Psoas muscle (tissue), 8 donors: ENCODE measurements around the gene CCSER2. TPM values are rescaled to one million over a fixed set of nuclear protein-coding genes. Genes with fewer than 3 reads are reported as not detected.
A peak's percentile ranks its signal among the peaks of the same experiment; 100 is the strongest.

Experiments used
- ATAC-seq, 4 donors: fragments of 200-7000 bp; cut with Tn5 transposase; one replicate each; pipeline ENCODE4 v1.9.1; 2020; ENCODE audit warnings: moderate library complexity in 3 of 4, mild to moderate bottlenecking in 2 of 4
- DNase-seq, 2 donors: peaks; one replicate each; pipeline ENCODE4 v3.0.0-alpha.2; 2020
- H3K27ac ChIP-seq: fragments of 200-600 bp; one replicate; pipeline ENCODE4 v1.8.0; 2022
- H3K27me3 ChIP-seq, 3 donors: fragments of 200-600 bp in 1 of 3; one replicate each; pipeline versions ENCODE4 v1.6.1 to v1.8.0; 2013 to 2022; ENCODE audit warnings: low read length in 2 of 3, mild to moderate bottlenecking in 2 of 3, moderate library complexity in 1 of 3; ENCODE audit not compliant: insufficient read depth in 3 of 3
- H3K36me3 ChIP-seq, 2 donors: fragments of 200-600 bp in 1 of 2; one replicate each; pipeline versions ENCODE4 v1.6.1 to v1.8.0; 2013 to 2022; ENCODE audit warnings: low read depth in 1 of 2, mild to moderate bottlenecking in 1 of 2, moderate library complexity in 1 of 2; ENCODE audit not compliant: insufficient read depth in 1 of 2
- H3K4me1 ChIP-seq: fragments of 200-600 bp; one replicate; pipeline ENCODE4 v1.8.0; 2022
- H3K4me3 ChIP-seq: fragments of 200-600 bp; one replicate; pipeline ENCODE4 v1.8.0; 2022; ENCODE audit warnings: mild to moderate bottlenecking
- H3K9me3 ChIP-seq: fragments of 200-600 bp; one replicate; pipeline ENCODE4 v1.8.0; 2022
- WGBS, 3 donors: extraction: QIAGEN DNeasy Blood & Tissue Kit; methylation state at CpG; one replicate each; pipeline versions ENCODE4 v1.1.6 to v1.1.7; 2013; 5-methylcytosine and 5-hydroxymethylcytosine counted together
- intact Hi-C, 2 donors: fragments of 100-400 bp; cut with DNase I; formaldehyde crosslinking; loops; one replicate each; pipeline versions ENCODE4 v1.11.0 to v1.14.2; 2022
- polyA plus RNA-seq, 3 donors: library from polyadenylated mRNA; stranded (reverse); fragments of 200-250 nt; gene quantifications; one replicate each; pipeline ENCODE4 v1.2.3, GENCODE V29; 2013
- total RNA-seq, 4 donors: library from RNA; stranded (reverse); fragmentation: NEBNext Ultra II Directional in 2 of 4; extraction: Animal tissue kit (Norgen Biotek cat#: 25700) in 2 of 4; gene quantifications; one replicate each; pipeline versions ENCODE4 v1.2.1 to v1.2.4, GENCODE V29; 2021 to 2023
- TF ChIP-seq, protein P1 (sequence below): fragments of 200-600 bp; IDR thresholded peaks from one replicate; pipeline ENCODE4 v1.8.0; 2022; ENCODE audit warnings: antibody characterized with exemption
- donor health status: healthy with polysubstance abuse.
- donor health status: DM: no; HTN: no; CAD: no; lungs with moderate emphysema.
- donor health status: Bipolar disorder and iron deficiency.
- donor health status: healthy.
- donor health status: DM: yes; HTN: yes; CAD: no.
- donor health status: DM: no; HTN: no; CAD: no.
- donor health status: DM: no; HTN: no; CAD: no.
- donor health status: DM: yes; HTN: yes; CAD: no.

The CCSER2 gene
- total and polyA plus RNA-seq, 7 donors: 12.5 to 122 (median 65.7) TPM

DNA sequence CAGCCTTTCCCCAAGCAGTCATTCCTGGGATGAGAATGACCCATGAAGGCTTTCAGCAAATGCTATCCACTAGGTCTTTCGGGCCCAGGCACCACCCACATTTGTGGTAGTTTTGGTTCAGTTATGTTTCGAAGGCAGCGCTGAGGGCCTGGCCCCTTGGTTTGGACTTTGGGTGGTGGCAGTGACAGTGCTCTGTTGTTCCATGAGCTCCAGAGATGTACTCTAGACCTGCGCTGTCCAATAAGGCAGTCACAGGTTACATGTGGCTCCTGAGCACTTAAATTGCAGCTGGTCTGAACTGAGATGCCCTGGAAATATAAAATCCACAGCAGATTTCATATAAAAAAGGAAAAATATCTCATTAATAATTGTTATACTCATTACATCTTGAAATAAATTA, 209.6 kb downstream of the CCSER2 start:
- Histone ChIP-seq H3K4me1 (peaks cover 4% of the 10 kb centered on the region), H3K27ac (no peak overlapping the region), H3K4me3 (no peak overlapping the region), H3K36me3 (no peaks in the 10 kb centered on the region), H3K27me3 (peaks cover 0 to 24% (median 0%) of the 10 kb centered on the region in 3 donors), H3K9me3 (no peaks in the 10 kb centered on the region)
- intact Hi-C loops: loop anchor here (2.0 to 10.0 kb wide), 2 partner anchors 103 to 273 kb away; no protein-coding TSS in a partner anchor
- WGBS, 3 donors: 90 to 94% (median 93%) methylated on average over 4 of the region's 4 CpGs
- no peak for ATAC-seq
- TF ChIP-seq, protein P1, sequence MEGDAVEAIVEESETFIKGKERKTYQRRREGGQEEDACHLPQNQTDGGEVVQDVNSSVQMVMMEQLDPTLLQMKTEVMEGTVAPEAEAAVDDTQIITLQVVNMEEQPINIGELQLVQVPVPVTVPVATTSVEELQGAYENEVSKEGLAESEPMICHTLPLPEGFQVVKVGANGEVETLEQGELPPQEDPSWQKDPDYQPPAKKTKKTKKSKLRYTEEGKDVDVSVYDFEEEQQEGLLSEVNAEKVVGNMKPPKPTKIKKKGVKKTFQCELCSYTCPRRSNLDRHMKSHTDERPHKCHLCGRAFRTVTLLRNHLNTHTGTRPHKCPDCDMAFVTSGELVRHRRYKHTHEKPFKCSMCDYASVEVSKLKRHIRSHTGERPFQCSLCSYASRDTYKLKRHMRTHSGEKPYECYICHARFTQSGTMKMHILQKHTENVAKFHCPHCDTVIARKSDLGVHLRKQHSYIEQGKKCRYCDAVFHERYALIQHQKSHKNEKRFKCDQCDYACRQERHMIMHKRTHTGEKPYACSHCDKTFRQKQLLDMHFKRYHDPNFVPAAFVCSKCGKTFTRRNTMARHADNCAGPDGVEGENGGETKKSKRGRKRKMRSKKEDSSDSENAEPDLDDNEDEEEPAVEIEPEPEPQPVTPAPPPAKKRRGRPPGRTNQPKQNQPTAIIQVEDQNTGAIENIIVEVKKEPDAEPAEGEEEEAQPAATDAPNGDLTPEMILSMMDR: no peak
- no peak for DNase-seq

DNA sequence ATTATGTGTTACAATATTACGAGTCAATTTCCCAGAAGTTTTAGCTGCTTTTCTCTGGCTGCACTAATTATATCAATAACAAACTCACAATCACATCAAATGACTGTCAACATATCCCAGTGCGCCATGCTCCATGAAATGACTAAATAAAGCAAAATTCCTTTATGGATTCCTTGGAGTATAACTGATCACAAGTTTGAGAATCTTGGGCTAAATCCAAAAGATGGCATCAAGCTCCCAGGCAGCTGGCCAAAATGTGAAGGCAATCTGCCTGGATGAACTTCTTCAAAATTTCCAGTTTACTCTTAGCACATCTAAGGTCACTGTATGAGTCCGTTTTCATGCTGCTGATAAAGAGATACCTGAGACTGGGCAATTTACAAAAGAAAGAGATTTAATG, 210.8 kb downstream of the CCSER2 start:
- H3K4me3 ChIP-seq: no peak overlapping the region
- no peaks in the 10 kb centered on the region for H3K36me3 ChIP-seq
- H3K9me3 ChIP-seq: no peaks in the 10 kb centered on the region
- no peak for ATAC-seq
- H3K4me1 ChIP-seq: peaks cover 4% of the 10 kb centered on the region
- TF ChIP-seq, protein P1: no peak
- 68 to 73% (median 71%) methylated on average over 3 of the region's 3 CpGs for WGBS, 3 donors
- intact Hi-C loops: loop anchor here (2.0 to 10.0 kb wide), 2 partner anchors 104 to 274 kb away; no protein-coding TSS in a partner anchor
- DNase-seq: no peak
- peaks cover 0 to 24% (median 0%) of the 10 kb centered on the region in 3 donors for H3K27me3 ChIP-seq
- H3K27ac ChIP-seq: no peak overlapping the region

DNA sequence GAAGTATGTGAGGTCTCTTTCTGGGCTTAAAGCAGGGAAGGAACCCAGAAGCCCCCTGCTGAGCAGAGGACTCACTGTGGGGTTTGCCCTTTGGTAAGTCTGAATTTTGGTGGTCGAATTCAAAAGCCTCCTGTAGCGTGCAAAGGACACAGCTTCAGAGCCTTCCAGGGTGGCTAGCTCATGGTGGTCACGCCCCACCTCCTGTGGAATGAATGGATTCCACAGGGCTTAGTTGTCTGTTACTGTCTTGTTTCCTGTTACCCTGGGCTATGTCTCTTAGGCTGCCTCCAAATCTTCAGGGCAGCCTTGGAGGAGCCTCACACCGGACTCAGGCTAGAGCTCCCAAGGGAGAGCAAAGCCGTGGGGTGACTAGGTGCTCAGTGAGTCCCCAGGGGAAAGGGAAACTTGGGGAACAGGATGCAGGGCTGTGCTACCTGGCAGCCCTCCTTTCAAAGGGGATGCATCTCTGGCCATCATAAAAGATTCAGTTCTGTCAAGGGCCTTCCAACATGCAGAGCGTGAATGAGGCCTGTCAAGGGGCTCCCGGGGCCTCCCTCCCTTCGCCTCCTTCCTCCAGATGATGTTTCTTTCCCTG, 211.7 kb downstream of the CCSER2 start:
- DNase-seq: no peak
- Histone ChIP-seq H3K27me3 (peaks cover 0 to 24% (median 0%) of the 10 kb centered on the region in 3 donors), H3K36me3 (no peaks in the 10 kb centered on the region), H3K4me3 (peak overlapping the region; percentile 57), H3K27ac (no peak overlapping the region), H3K9me3 (no peaks in the 10 kb centered on the region), H3K4me1 (peaks cover 4% of the 10 kb centered on the region)
- no peak for ATAC-seq
- WGBS, 3 donors: 13 to 17% (median 15%) methylated on average over 8 of the region's 8 CpGs
- TF ChIP-seq, protein P1: no peak
- intact Hi-C loops: loop anchor here (5.0 kb wide), 1 partner anchor 1837 kb away; no protein-coding TSS in a partner anchor

DNA sequence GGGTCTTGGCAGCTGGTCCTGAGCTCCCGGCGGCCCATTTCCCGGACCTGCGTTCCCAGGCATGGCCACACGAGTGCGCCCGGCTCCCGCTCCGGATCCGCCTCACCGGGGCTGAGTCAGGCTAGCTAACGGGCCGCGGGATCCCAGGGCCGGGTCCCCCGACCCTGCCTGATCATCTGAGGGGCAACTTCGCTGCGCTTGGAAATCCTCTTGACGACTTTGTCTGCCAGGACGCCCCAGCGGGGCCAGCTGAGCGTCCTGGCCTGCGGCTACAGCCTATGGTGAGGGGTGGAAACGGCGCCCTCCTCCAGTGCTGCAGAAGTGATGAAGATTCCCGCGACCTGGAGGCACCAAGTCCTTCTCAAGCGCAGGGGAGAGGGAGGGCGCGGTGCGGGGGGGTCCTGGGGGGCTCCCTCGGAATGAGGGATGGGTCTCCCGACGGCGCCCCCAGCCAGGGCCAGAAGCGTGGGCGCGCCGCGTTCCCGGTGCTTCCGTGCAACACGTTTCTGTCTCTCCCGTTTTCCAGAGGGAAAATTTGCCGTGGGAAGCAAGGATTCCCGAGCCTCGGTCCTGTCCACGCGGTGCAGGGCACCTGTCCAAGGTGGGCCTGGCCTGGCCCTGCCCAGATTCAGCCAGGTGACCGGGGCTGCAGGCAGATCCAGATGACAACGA, 212.4 kb downstream of the CCSER2 start:
- WGBS, 3 donors: 10 to 11% (median 10%) methylated on average over 51 of the region's 51 CpGs
- TF ChIP-seq, protein P1: peak; percentile 73

More for the DNA sequence above, 212.4 kb downstream of the CCSER2 start:
- intact Hi-C loops: loop anchor here (5.0 kb wide), 1 partner anchor 1837 kb away; no protein-coding TSS in a partner anchor
- ATAC-seq (peak; percentile 59 to 81 (median 70)), DNase-seq (peak; percentile 58 to 73)
- Histone ChIP-seq H3K27ac (no peak overlapping the region), H3K4me1 (peaks cover 4% of the 10 kb centered on the region), H3K27me3 (peaks cover 0 to 24% (median 0%) of the 10 kb centered on the region in 3 donors), H3K9me3 (no peaks in the 10 kb centered on the region), H3K4me3 (peak overlapping the region; percentile 57), H3K36me3 (no peaks in the 10 kb centered on the region)
